K562 (cell line): Measurements from ENCODE around the gene ZDHHC20. TPM values are rescaled to one million over a fixed set of nuclear protein-coding genes. Genes with fewer than 3 reads are reported as not detected.

ENCODE experiments used
- ATAC-seq: fragments of 200-7000 bp; cut with Tn5 transposase; 3 replicates; pipeline ENCODE4 v1.9.1; 2020; ENCODE audit warnings: moderate library complexity
- BruUV-seq: library from RNA; stranded (reverse); fragments of 400-500 nt; replicated peaks from 2 replicates; lab custom pipeline; 2021; lab: Mats Ljungman, UMichigan
- CTCF ChIA-PET: fragments of 300-600 bp; formaldehyde crosslinking; extraction: SDS; loops from one replicate; lab custom pipeline; 2021; ENCODE audit warnings: low intra/inter-chr PET ratio; lab: Yijun Ruan, JAX
- POLR2A ChIA-PET: fragments of 300-600, 350-650 bp; sonication (Branson Sonifier 250); formaldehyde crosslinking; extraction: SDS; loops from one replicate; lab custom pipeline; 2021; ENCODE audit warnings: antibody characterized with exemption, inconsistent platforms; lab: Yijun Ruan, JAX
- DNase-seq, 4 experiments: peaks; one replicate each; pipeline versions ENCODE4 v3.0.0 to v3.0.0-alpha.2; 2011 to 2018; ENCODE audit warnings: low spot score in 3 of 4, mixed read lengths in 3 of 4; ENCODE audit errors: extremely low read depth in 1 of 4
- FAIRE-seq: peaks from 2 replicates; lab custom pipeline; 2011; peaks lifted over from hg19 to GRCh38; lab: Jason Lieb, UNC
- H2AFZ ChIP-seq: 2 replicates; pipeline ENCODE4 v1.6.0; 2011; ENCODE audit warnings: low read depth, low read length, control low read depth, inconsistent platforms
- H3K27ac ChIP-seq: fragments of 200-600 bp; 3 replicates; pipeline ENCODE4 v1.8.0; 2011; ENCODE audit warnings: low read depth, mild to moderate bottlenecking, control low read depth, inconsistent platforms, low read length, moderate library complexity, mixed read lengths; ENCODE audit errors: extremely low read depth
- H3K27me3 ChIP-seq, 2 experiments: fragments of 300-600 bp in 1 of 2; 2 replicates in 1 of 2; 3 replicates in 1 of 2; pipeline versions ENCODE4 v1.6.0 to v1.8.0; 2011; ENCODE audit warnings: inconsistent platforms in 2 of 2, low read length in 2 of 2, mild to moderate bottlenecking in 1 of 2, mixed read lengths in 1 of 2, moderate library complexity in 1 of 2; ENCODE audit not compliant: control insufficient read depth in 2 of 2, insufficient read depth in 2 of 2
- H3K36me3 ChIP-seq: fragments of 300-600 bp; 3 replicates; pipeline ENCODE4 v1.8.0; 2011; ENCODE audit warnings: mild to moderate bottlenecking, low read length, inconsistent platforms; ENCODE audit not compliant: control insufficient read depth, insufficient read depth
- H3K4me1 ChIP-seq, 2 experiments: fragments of 200-600 bp in 1 of 2; replicated peaks in 1 of 2; 2 replicates in 1 of 2; 3 replicates in 1 of 2; pipeline versions ENCODE4 v1.5.1 to v1.8.0; 2011; ENCODE audit warnings: inconsistent platforms in 2 of 2, low read length in 2 of 2, mild to moderate bottlenecking in 1 of 2, mixed read lengths in 1 of 2, moderate library complexity in 1 of 2; ENCODE audit not compliant: control insufficient read depth in 2 of 2, insufficient read depth in 2 of 2
- H3K4me2 ChIP-seq: 2 replicates; pipeline ENCODE4 v1.6.1; 2011; ENCODE audit warnings: low read length, control low read depth, inconsistent platforms, mixed read lengths; ENCODE audit not compliant: insufficient read depth
- H3K4me3 ChIP-seq: fragments of 200-600 bp; sonication (generic), shearing (Covaris generic); 2 replicates; pipeline ENCODE4 v1.5.1; 2016; ENCODE audit warnings: control low read depth, inconsistent platforms
- H3K79me2 ChIP-seq: fragments of 200-600 bp; 3 replicates; pipeline ENCODE4 v1.8.0; 2011; ENCODE audit warnings: low read length, inconsistent platforms; ENCODE audit not compliant: control insufficient read depth, insufficient read depth
- H3K9ac ChIP-seq, 2 experiments: 2 replicates each; pipeline versions ENCODE4 v1.6.0 to v1.6.1; 2011; ENCODE audit warnings: low read depth in 2 of 2, low read length in 2 of 2, control low read depth in 1 of 2, inconsistent platforms in 1 of 2, mild to moderate bottlenecking in 1 of 2, mixed read lengths in 1 of 2; ENCODE audit not compliant: insufficient read depth in 1 of 2
- H3K9me1 ChIP-seq: one replicate; pipeline ENCODE4 v1.6.0; 2011; ENCODE audit warnings: inconsistent platforms, mild to moderate bottlenecking, low read length, moderate library complexity; ENCODE audit not compliant: control insufficient read depth, insufficient read depth
- H3K9me3 ChIP-seq: replicated peaks from 2 replicates; pipeline ENCODE4 v1.5.1; 2011; ENCODE audit warnings: low read depth, low read length, inconsistent platforms; ENCODE audit not compliant: control insufficient read depth, insufficient read depth
- H4K20me1 ChIP-seq: replicated peaks from 2 replicates; pipeline ENCODE4 v1.6.1; 2011; ENCODE audit warnings: low read length, inconsistent platforms, mixed read lengths; ENCODE audit not compliant: control insufficient read depth, insufficient read depth
- ATF6 ChIP-seq: sonication (generic); formaldehyde crosslinking; IDR thresholded peaks from 2 replicates; pipeline ENCODE4 v1.4.0; 2020; ENCODE audit warnings: mild to moderate bottlenecking, missing genetic modification reagents
- CHCHD3 ChIP-seq: fragments of 250-450 bp; sonication (Bioruptor Pico); IDR thresholded peaks from 2 replicates; pipeline ENCODE4 v2.1.2; 2022; ENCODE audit warnings: mild to moderate bottlenecking
- POLR2G ChIP-seq: fragments of 200-400 bp; formaldehyde crosslinking; IDR thresholded peaks from 2 replicates; pipeline ENCODE4 v1.6.1; 2017; ENCODE audit warnings: low read depth, mild to moderate bottlenecking, antibody characterized with exemption, low read length, moderate library complexity
- ZFX ChIP-seq: sonication (generic); formaldehyde crosslinking; IDR thresholded peaks from 2 replicates; pipeline ENCODE4 v1.8.0; 2022; ENCODE audit warnings: mild to moderate bottlenecking, missing genetic modification reagents, moderate library complexity
- ZNF23 ChIP-seq: fragments of 250-450 bp; sonication (Bioruptor Pico); IDR thresholded peaks from 2 replicates; pipeline ENCODE4 v1.4.0; 2020; ENCODE audit warnings: mild to moderate bottlenecking
- WGBS: fragments of 100-300 bp; shearing (Covaris generic); methylation state at CpG from one replicate; pipeline ENCODE4 v1.1.6; 2016; ENCODE audit warnings: low coverage, mixed read lengths; ENCODE audit not compliant: insufficient coverage; ENCODE audit errors: missing lambda C conversion rate; 5-methylcytosine and 5-hydroxymethylcytosine counted together
- in situ Hi-C: fragments of 300-500 bp; cut with MboI; formaldehyde crosslinking; loops from 4 replicates; pipeline ENCODE4 v1.15.0; 2018; ENCODE audit warnings: inconsistent platforms, mixed read lengths
- intact Hi-C: fragments of 100-400 bp; cut with micrococcal nuclease; formaldehyde crosslinking; loops from 2 replicates; pipeline ENCODE4 v1.14.2; 2022
- polyA plus RNA-seq, 8 experiments: library from polyadenylated mRNA; depleted of rRNA in 4 of 8; stranded (reverse) in 5 of 8; unstranded in 3 of 8; fragments of >200 nt; fragmentation: Nextera tagmentation in 2 of 8; fragmentation: Illumina TruSeq in 1 of 8; extraction: Ambion mirVana in 2 of 8; extraction: Trizol in 1 of 8; gene quantifications; 2 replicates each; pipeline versions ENCODE4 v1.2.1 to v1.2.3, GENCODE V29; 2011 to 2014; ENCODE audit warnings: inconsistent platforms in 1 of 8, missing spikeins in 1 of 8
- total RNA-seq, 7 experiments: library from RNA; depleted of rRNA in 6 of 7; stranded (reverse); fragments of >200 nt in 6 of 7; fragmentation: Illumina TruSeq in 2 of 7; extraction: Trizol in 2 of 7; gene quantifications; 2 replicates each; pipeline versions ENCODE4 v1.2.1 to v1.2.3, GENCODE V29; 2011 to 2021; ENCODE audit warnings: low replicate concordance in 1 of 7

Gene ZDHHC20
- total and polyA plus RNA-seq, 9 of the 15 experiments (the other 6 are each of a cell fraction or from before 2014, with no cell fraction given), result 2.7 to 20.9 (median 15.8) TPM

DNA sequence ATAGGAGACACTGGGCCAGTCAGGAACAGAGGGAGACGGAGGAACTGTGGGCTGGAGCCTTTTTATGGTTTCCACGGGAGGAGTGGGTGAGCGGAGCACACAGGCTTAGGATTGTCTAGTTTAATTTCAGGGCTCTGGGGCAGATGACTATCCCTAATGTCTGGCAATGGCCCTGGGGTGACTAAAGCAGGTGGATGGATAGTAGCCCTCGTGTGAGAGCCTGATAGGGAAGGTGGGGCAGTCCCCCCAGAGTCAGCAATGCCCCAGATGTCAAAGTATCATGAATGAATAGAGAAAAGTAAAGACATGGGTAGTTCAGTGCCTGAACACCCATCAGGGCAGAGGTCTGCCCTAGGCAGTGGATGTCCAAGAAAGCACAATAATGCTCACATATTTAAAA is 94.2 kb downstream of the ZDHHC20 start:
- DNase-seq, result no peak
- H3K9me1 ChIP-seq, result no peaks in the 10 kb centered on the region
- TF ChIP-seq ZNF23 (CRISPR knock-in tag) (no peak), CHCHD3 (CRISPR knock-in tag) (no peak), POLR2G (no peak), ATF6 (no peak), ZFX (no peak)
- 22% methylated on average over 3 of the region's 4 CpGs for WGBS
- H3K36me3 ChIP-seq, result no peaks in the 10 kb centered on the region
- no peak for FAIRE-seq
- ChIA-PET POLR2A (no interaction called here), CTCF (no interaction called here)
- no peaks in the 10 kb centered on the region for H3K9me3 ChIP-seq
- H3K9ac ChIP-seq, result no peak overlapping the region
- H3K4me2 ChIP-seq, result no peak overlapping the region
- no peak overlapping the region for H3K4me3 ChIP-seq
- H3K79me2 ChIP-seq, result no peaks in the 10 kb centered on the region
- ATAC-seq, result no peak
- intact Hi-C loops, result no loop called here
- no peak overlapping the region for H2AFZ ChIP-seq
- H3K4me1 ChIP-seq, result no peaks in the 10 kb centered on the region; a peak in 3 of 5 replicates
- H3K27ac ChIP-seq, result no peak overlapping the region
- H3K27me3 ChIP-seq, result peaks cover 0 to 6% of the 10 kb centered on the region in 2 experiments; a peak in 2 of 5 replicates
- no TSS peak for BruUV-seq
- in situ Hi-C loops, result no loop called here
- H4K20me1 ChIP-seq, result no peaks in the 10 kb centered on the region
